AG09319 (cell line): Measurements from ENCODE around the gene NR2C1.

ENCODE experiments used
- DNase-seq: peaks from one replicate; pipeline ENCODE4 v3.0.0-alpha.2; 2010; ENCODE audit warnings: low read depth; ENCODE audit errors: extremely low read depth
- CTCF ChIP-seq: IDR thresholded peaks from 2 replicates; pipeline ENCODE4 v1.5.1; 2011; ENCODE audit warnings: low read depth, mild to moderate bottlenecking, inconsistent platforms, low read length, moderate library complexity

The NR2C1 gene

DNA sequence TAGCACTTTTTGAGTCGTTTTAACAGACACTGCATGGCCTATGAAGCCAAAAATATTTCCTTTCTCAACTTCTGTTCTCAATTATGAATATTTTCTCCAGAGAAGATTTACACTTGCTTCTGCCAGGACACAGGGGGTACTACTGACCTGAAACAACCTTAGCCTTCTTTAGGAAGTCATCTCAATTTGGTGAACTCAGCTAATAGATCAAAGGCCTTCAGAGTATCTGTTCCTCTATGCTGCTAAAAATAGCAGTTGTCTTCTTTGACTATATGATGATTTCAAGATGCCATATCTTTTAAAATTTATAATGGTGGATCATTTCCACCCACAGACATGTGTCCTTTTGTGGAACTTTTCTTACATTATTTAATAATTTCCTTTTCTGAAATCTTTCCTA, 55.9 kb downstream of the NR2C1 start:
- TF ChIP-seq CTCF, result no peak
- DNase-seq, result no peak

GRCh38 chr12:95016120-95016519, 57.3 kb downstream of the NR2C1 start:
- no peak for TF ChIP-seq CTCF
- no peak for DNase-seq

- no peak for DNase-seq
- TF ChIP-seq CTCF, result no peak
These were observed 58.9 kb downstream of the NR2C1 start for GRCh38 chr12:95014554-95014953.

GRCh38 chr12:95006206-95006605, 67.2 kb downstream of the NR2C1 start:
- no peak for TF ChIP-seq CTCF
- no peak for DNase-seq

DNA sequence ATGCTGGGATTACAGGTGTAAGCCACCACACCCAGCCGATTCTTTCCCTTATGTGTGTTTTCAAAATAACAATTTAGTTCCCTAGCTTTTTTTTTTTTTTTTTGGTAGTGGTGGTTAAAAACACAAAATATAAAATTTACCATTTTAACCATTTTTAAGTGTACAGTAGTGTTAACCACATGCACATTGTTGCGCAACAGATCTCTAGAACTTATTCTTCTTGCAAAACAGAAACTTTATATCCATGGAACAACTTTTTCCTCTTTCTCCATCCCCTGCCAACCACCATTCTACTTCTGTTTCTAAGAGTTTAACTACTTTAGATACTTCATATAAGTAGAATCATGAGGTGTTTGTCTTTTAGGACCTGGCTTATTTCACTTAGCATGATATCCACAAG, 68.8 kb downstream of the NR2C1 start:
- DNase-seq, result no peak

DNA sequence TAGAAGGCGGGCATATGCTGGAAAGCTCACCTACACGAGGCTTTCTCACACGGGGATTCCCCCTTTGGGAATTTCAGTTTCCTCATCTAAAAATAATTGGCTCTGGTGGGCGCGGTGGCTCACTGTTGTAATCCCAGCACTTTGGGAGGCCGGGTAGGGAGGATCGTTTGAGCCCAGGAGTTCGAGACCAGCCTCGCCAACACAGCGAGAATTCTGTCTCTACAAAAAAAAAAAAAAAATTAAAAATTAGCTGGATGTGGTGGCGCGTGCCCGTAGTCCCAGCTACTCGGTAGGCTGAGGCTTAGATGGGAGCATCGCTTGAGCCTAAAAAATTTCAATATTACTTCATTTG, 69.5 kb downstream of the NR2C1 start:
- DNase-seq, result no peak
- no peak for TF ChIP-seq CTCF

More for the DNA sequence above, 68.8 kb downstream of the NR2C1 start:
- no peak for TF ChIP-seq CTCF

GRCh38 chr12:95003213-95003920, 70.1 kb downstream of the NR2C1 start, which contains the start of gene NDUFA12:
NDUFA12 (minus strand) TSS chr12:95003697; CDS start chr12:95003680, 17 bp downstream.
- DNase-seq, result peak; percentile 93
- no peak for TF ChIP-seq CTCF
